DOHH2 (cell line): ENCODE data around the gene MACROD2.

ENCODE experiments used
- H3F3A ChIP-seq: fragments of 200-600 bp; sonication (generic), shearing (Covaris generic); 2 replicates; pipeline ENCODE4 v1.6.0; 2016; ENCODE audit warnings: antibody characterized with exemption, mild to moderate bottlenecking; ENCODE audit not compliant: control insufficient read depth, insufficient read depth
- H3K27ac ChIP-seq: fragments of 200-600 bp; sonication (generic); 2 replicates; pipeline ENCODE4 v1.5.1; 2014; ENCODE audit warnings: low read depth, mild to moderate bottlenecking, low read length, moderate library complexity
- H3K27me3 ChIP-seq: fragments of 200-600 bp; sonication (generic); 2 replicates; pipeline ENCODE4 v1.6.1; 2014; ENCODE audit warnings: mild to moderate bottlenecking, low read length, mixed read lengths; ENCODE audit not compliant: control insufficient read depth
- H3K36me3 ChIP-seq: fragments of 200-600 bp; sonication (generic); 2 replicates; pipeline ENCODE4 v1.6.1; 2014; ENCODE audit warnings: mild to moderate bottlenecking, low read length, moderate library complexity, mixed read lengths; ENCODE audit not compliant: control insufficient read depth
- H3K4me1 ChIP-seq: fragments of 200-600 bp; sonication (generic); 2 replicates; pipeline ENCODE4 v1.6.1; 2014; ENCODE audit warnings: mild to moderate bottlenecking, low read length, mixed read lengths; ENCODE audit not compliant: control insufficient read depth
- H3K4me2 ChIP-seq: fragments of 200-600 bp; sonication (generic); 2 replicates; pipeline ENCODE4 v1.6.0; 2014; ENCODE audit warnings: mild to moderate bottlenecking, low read length, moderate library complexity
- H3K4me3 ChIP-seq: fragments of 200-600 bp; sonication (generic); 2 replicates; pipeline ENCODE4 v1.5.1; 2014; ENCODE audit warnings: mild to moderate bottlenecking, low read length, mixed read lengths
- H3K79me2 ChIP-seq: fragments of 200-600 bp; sonication (generic); 2 replicates; pipeline ENCODE4 v1.6.1; 2014; ENCODE audit warnings: mild to moderate bottlenecking, low read length, mixed read lengths; ENCODE audit not compliant: control insufficient read depth
- H3K9me2 ChIP-seq: fragments of 200-600 bp; sonication (generic); replicated peaks from 2 replicates; pipeline ENCODE4 v1.6.1; 2014; ENCODE audit warnings: mild to moderate bottlenecking, low read length, mixed read lengths; ENCODE audit not compliant: control insufficient read depth
- H3K9me3 ChIP-seq: fragments of 200-600 bp; sonication (generic); 2 replicates; pipeline ENCODE4 v1.6.1; 2014; ENCODE audit warnings: antibody characterized with exemption, low read length, mixed read lengths; ENCODE audit not compliant: control insufficient read depth, insufficient read depth
- H4K20me1 ChIP-seq: fragments of 200-600 bp; sonication (generic); 2 replicates; pipeline ENCODE4 v1.6.0; 2014; ENCODE audit warnings: low read depth, mild to moderate bottlenecking, antibody characterized with exemption, low read length, moderate library complexity; ENCODE audit not compliant: control insufficient read depth, insufficient read depth
- CTCF ChIP-seq: fragments of 200-600 bp; sonication (generic); IDR thresholded peaks from one replicate; pipeline ENCODE4 v1.5.1; 2014; ENCODE audit warnings: antibody characterized with exemption, mild to moderate bottlenecking, low read depth, low read length; ENCODE audit not compliant: poor library complexity, severe bottlenecking
- EZH2phosphoT487 ChIP-seq: fragments of 200-600 bp; sonication (generic); IDR thresholded peaks from 2 replicates; pipeline ENCODE4 v1.6.1; 2017; ENCODE audit warnings: borderline replicate concordance, mild to moderate bottlenecking, antibody characterized with exemption, low read length, moderate library complexity, mixed read lengths

MACROD2 gene

GRCh38 chr20:15789079-15789478 is 1793.8 kb downstream of the MACROD2 start:
- Histone ChIP-seq H3K27ac (peak overlapping the region; percentile 40; the same call in 1 of the 2 replicates), H3K9me2 (no peaks in the 10 kb centered on the region)
- TF ChIP-seq EZH2phosphoT487 (no peak), CTCF (no peak)

GRCh38 chr20:15792855-15793254 is 1797.5 kb downstream of the MACROD2 start:
- Histone ChIP-seq H3K27me3 (no peaks in the 10 kb centered on the region), H3K9me2 (no peaks in the 10 kb centered on the region), H3K27ac (no peak overlapping the region), H3K4me3 (no peak overlapping the region), H3K9me3 (no peaks in the 10 kb centered on the region), H3K79me2 (no peaks in the 10 kb centered on the region), H3K4me1 (peaks cover 15% of the 10 kb centered on the region), H4K20me1 (no peaks in the 10 kb centered on the region), H3F3A (no peaks in the 10 kb centered on the region), H3K36me3 (no peaks in the 10 kb centered on the region), H3K4me2 (no peak overlapping the region)
- TF ChIP-seq EZH2phosphoT487 (no peak), CTCF (no peak)

More at GRCh38 chr20:15789079-15789478, 1793.8 kb downstream of the MACROD2 start:
- Histone ChIP-seq H3F3A (no peaks in the 10 kb centered on the region), H3K9me3 (no peaks in the 10 kb centered on the region), H3K36me3 (no peaks in the 10 kb centered on the region), H3K4me1 (peaks cover 15% of the 10 kb centered on the region), H3K79me2 (no peaks in the 10 kb centered on the region), H4K20me1 (no peaks in the 10 kb centered on the region), H3K4me3 (peak overlapping the region; percentile 39), H3K4me2 (peak overlapping the region; percentile 62), H3K27me3 (no peaks in the 10 kb centered on the region)

- Histone ChIP-seq H3K79me2 (no peaks in the 10 kb centered on the region), H3K9me3 (no peaks in the 10 kb centered on the region), H3K36me3 (no peaks in the 10 kb centered on the region), H4K20me1 (no peaks in the 10 kb centered on the region), H3K4me2 (no peak overlapping the region), H3K27ac (no peak overlapping the region), H3F3A (no peaks in the 10 kb centered on the region), H3K27me3 (no peaks in the 10 kb centered on the region), H3K4me1 (peaks cover under 1% of the 10 kb centered on the region), H3K9me2 (no peaks in the 10 kb centered on the region), H3K4me3 (no peak overlapping the region)
- TF ChIP-seq CTCF (no peak), EZH2phosphoT487 (no peak)
Observed at GRCh38 chr20:15794409-15794808, 1799.1 kb downstream of the MACROD2 start.
